Mammary epithelial cell (primary cell): ENCODE measurements around the gene NLGN2.

Experiments used
- EZH2 ChIP-seq: IDR thresholded peaks from 2 replicates; pipeline ENCODE4 v1.6.1; 2012; ENCODE audit warnings: low read length, inconsistent platforms, borderline replicate concordance
- TF ChIP-seq, protein P1 (sequence below), 2 donors: IDR thresholded peaks in 1 of 2; conservative IDR thresholded peaks in 1 of 2; 2 replicates each; pipeline ENCODE4 v1.5.1; 2011 to 2012; ENCODE audit warnings: inconsistent platforms in 2 of 2, low read length in 2 of 2, mild to moderate bottlenecking in 2 of 2, control low read depth in 1 of 2, low read depth in 1 of 2; ENCODE audit not compliant: insufficient read depth in 1 of 2; ENCODE audit errors: extremely low read depth in 1 of 2

DNA sequence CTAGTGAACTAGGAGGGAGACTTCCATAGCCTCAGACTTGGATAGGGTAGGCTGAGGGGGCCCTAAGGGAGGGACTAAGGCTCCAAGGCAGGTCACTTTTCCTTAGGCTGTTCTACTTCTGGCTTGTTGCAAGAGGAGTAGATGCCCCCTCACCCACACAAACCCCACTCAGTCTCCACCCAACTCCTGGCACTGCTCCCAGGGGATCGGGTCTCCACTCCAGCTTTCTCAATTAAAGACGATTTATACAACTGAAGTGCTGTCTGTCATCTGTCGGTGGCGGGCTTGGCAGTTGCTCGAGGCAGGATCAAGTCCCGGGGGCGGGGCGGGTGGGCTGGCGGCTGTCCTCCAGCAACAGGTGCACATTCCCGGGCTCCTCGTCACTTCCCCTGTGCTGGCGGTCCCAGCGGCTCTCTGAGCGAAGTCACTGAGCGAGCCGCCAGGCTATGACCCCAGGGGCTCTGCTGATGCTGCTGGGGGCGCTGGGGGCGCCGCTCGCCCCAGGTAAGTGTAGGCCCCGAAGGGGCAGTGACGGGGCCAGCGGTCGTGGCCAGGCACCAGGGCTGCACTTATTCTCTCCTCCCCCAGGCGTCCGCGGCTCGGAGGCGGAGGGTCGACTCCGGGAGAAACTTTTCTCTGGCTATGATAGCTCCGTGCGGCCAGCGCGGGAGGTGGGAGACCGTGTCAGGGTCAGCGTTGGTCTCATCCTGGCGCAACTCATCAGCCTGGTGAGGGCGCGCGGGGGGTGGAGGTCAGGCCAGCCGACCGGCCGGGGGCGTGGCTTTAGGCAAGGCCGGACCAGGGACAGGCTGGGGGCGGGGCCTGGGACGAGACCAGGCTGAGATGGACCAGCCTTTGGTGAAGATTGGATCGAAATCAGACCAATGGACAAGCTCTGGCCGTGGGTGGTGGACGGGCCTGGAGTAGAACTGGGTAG lies 37.3 kb downstream of the NLGN2 start, which contains the start of gene CHRNB1:
- TF ChIP-seq, protein P1, sequence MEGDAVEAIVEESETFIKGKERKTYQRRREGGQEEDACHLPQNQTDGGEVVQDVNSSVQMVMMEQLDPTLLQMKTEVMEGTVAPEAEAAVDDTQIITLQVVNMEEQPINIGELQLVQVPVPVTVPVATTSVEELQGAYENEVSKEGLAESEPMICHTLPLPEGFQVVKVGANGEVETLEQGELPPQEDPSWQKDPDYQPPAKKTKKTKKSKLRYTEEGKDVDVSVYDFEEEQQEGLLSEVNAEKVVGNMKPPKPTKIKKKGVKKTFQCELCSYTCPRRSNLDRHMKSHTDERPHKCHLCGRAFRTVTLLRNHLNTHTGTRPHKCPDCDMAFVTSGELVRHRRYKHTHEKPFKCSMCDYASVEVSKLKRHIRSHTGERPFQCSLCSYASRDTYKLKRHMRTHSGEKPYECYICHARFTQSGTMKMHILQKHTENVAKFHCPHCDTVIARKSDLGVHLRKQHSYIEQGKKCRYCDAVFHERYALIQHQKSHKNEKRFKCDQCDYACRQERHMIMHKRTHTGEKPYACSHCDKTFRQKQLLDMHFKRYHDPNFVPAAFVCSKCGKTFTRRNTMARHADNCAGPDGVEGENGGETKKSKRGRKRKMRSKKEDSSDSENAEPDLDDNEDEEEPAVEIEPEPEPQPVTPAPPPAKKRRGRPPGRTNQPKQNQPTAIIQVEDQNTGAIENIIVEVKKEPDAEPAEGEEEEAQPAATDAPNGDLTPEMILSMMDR (conservative IDR thresholded peaks at IDR 0.05 in 1 of 2, IDR thresholded peaks at IDR 0.05 in 1 of 2; ENCODE audit: extremely low read depth in 1 of 2, insufficient read depth in 1 of 2, low read depth in 1 of 2, low read length in 2 of 2), result no peak
- no peak for TF ChIP-seq EZH2
